Colonic mucosa (tissue), 4 donors: ENCODE results near the gene GRK3. TPM values are rescaled to one million over a fixed set of nuclear protein-coding genes. Genes with fewer than 3 reads are reported as not detected.
"Not testable (repeated sequence)": the region's sequence is repeated elsewhere in the genome, so short reads cannot be mapped to it uniquely, and the experiment has no call there.

ENCODE experiments used
- DNase-seq: peaks from one replicate; pipeline ENCODE4 v3.0.0-alpha.2; 2020
- H3K27ac ChIP-seq: fragments of 200-600 bp; one replicate; pipeline ENCODE4 v1.8.0; 2021
- H3K27me3 ChIP-seq: fragments of 200-600 bp; one replicate; pipeline ENCODE4 v1.8.0; 2021
- H3K36me3 ChIP-seq: fragments of 200-600 bp; one replicate; pipeline ENCODE4 v1.8.0; 2021
- H3K4me1 ChIP-seq: fragments of 200-600 bp; one replicate; pipeline ENCODE4 v1.8.0; 2021; ENCODE audit warnings: mild to moderate bottlenecking
- H3K4me3 ChIP-seq: fragments of 200-600 bp; one replicate; pipeline ENCODE4 v1.8.0; 2021
- H3K9ac ChIP-seq, 2 donors: one replicate each; pipeline ENCODE4 v1.7.0; 2013; ENCODE audit warnings: control low read depth in 2 of 2, low read depth in 2 of 2, low read length in 2 of 2
- H3K9me3 ChIP-seq: fragments of 200-600 bp; one replicate; pipeline ENCODE4 v1.8.0; 2021
- intact Hi-C: fragments of 100-400 bp; cut with DNase I; formaldehyde crosslinking; loops from one replicate; pipeline ENCODE4 v1.14.1; 2022
- total RNA-seq, 2 donors: library from RNA; stranded (reverse); fragmentation: NEBNext Ultra II Directional in 1 of 2; extraction: Animal tissue kit (Norgen Biotek cat#: 25700) in 1 of 2; gene quantifications; one replicate each; pipeline ENCODE4 v1.2.1, GENCODE V29; 2021
- TF ChIP-seq, protein P1 (sequence below): fragments of 200-600 bp; IDR thresholded peaks from one replicate; pipeline ENCODE4 v1.8.0; 2022; ENCODE audit warnings: antibody characterized with exemption, mild to moderate bottlenecking
- donor health status: healthy.
- donor health status: DM: no; HTN: no; CAD: no.
- donor health status: DM: no; HTN: no; CAD: no.

GRK3 gene
- total RNA-seq, 2 donors from 2014 or later: 2.9 to 5.3 TPM

DNA sequence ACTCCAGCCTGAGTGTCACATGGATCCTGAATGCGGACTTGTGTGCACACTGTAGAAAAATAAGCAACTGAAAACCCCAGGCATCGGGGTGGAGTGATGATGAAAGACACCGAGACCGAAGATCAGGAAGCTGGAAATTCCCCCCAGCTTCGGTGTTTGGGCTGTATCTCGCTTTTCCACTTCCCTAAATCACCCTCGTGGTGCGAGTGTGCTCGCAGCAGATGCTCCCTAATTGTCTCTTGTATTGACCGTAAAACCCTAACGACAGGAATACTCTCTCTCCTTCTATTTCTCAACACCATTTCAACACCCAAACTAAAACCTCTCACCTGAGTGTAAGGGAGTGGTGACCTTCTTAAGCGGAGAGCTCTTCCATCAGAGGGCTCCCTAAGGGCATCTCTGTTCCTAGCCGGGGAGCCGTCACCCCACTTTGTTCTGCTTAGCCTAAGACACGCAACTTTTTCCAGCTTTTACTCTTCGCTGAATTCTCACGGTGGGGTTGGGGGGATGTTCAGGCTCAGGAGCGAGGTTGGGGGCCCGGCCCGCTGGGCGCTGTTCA lies 635 bp upstream of the GRK3 start:
- Histone ChIP-seq H3K4me1 (no peaks in the 10 kb centered on the region), H3K36me3 (no peaks in the 10 kb centered on the region), H3K27me3 (no peaks in the 10 kb centered on the region), H3K9ac (peak overlapping the region in 1 of 2 donors; percentile 41), H3K27ac (peak overlapping the region; percentile 32), H3K9me3 (no peaks in the 10 kb centered on the region), H3K4me3 (peak overlapping the region; percentile 35)
- DNase-seq: peak; percentile 28
- intact Hi-C loops: no loop called here
- TF ChIP-seq, protein P1, sequence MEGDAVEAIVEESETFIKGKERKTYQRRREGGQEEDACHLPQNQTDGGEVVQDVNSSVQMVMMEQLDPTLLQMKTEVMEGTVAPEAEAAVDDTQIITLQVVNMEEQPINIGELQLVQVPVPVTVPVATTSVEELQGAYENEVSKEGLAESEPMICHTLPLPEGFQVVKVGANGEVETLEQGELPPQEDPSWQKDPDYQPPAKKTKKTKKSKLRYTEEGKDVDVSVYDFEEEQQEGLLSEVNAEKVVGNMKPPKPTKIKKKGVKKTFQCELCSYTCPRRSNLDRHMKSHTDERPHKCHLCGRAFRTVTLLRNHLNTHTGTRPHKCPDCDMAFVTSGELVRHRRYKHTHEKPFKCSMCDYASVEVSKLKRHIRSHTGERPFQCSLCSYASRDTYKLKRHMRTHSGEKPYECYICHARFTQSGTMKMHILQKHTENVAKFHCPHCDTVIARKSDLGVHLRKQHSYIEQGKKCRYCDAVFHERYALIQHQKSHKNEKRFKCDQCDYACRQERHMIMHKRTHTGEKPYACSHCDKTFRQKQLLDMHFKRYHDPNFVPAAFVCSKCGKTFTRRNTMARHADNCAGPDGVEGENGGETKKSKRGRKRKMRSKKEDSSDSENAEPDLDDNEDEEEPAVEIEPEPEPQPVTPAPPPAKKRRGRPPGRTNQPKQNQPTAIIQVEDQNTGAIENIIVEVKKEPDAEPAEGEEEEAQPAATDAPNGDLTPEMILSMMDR: no peak

DNA sequence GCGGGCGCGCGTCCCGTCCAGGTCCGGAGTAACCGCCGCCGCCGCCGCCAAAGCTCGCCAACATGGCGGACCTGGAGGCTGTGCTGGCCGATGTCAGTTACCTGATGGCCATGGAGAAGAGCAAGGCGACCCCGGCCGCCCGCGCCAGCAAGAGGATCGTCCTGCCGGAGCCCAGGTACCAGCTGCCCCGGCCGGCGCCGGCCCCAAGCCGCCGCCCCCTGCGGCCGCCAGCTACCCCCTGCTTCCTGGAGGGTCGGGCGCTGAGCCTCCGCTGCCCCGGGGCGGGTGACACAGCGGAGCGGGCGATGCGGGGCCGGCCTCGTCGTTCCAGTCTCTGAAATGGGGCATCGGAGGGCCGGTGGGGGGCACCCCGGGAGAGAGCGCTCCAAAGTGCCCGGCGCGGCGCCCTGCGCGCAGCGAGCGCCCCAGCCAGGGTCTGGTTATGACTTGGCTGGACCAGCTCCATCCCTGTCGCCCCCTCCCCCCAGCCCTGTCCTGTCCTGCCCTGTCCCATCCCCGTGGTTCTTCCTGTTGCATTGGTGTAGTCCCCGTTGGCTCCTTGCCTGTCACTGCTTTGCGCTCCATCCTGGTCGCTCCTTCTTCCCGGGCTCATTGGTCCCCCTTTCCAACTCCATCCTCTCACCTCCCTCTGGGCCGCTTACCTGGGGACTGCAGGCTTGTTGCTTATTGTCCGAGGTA lies 653 bp downstream of the GRK3 start:
- Histone ChIP-seq H3K4me1 (no peaks in the 10 kb centered on the region), H3K27me3 (no peaks in the 10 kb centered on the region), H3K9ac (peak overlapping the region; percentile 19 to 71), H3K4me3 (peak overlapping the region; percentile 62), H3K36me3 (no peaks in the 10 kb centered on the region), H3K9me3 (no peaks in the 10 kb centered on the region), H3K27ac (no peak overlapping the region)
- intact Hi-C loops: no loop called here
- peak; percentile 26 for DNase-seq
- TF ChIP-seq, protein P1: no peak

DNA sequence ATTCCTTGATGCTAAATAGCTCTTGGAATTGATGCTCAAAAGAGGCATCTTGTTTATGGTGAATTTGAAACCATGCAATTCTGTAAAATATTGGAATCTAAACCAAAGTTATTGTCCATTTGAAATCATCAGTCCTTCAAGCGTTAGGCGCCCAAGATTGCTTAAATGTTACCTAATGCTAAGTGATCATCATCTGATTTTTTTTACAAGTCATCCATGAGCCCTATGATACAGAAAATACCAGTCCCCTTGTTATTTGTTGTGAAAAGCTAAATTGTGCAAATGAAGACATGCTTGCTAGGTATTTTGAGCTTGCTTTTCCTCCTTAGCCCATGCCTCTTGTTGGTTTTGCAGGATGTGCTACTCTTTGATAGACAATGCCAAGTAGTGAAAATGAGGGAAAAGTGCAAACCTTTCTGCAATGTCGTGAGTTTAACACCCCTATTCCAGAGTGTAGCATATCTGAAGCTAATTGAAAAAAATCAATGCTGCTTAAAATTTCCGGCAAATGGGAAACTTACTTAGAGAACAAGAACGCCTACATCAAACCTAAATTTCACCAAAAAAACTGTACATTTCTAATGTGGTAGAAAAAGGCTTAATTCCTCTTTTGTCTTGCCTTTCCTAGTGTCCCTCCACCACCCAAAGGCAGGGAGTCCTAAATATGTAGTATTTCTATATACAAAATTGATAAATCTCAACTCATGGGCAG lies 1.9 kb downstream of the GRK3 start:
- Histone ChIP-seq H3K4me1 (no peaks in the 10 kb centered on the region), H3K36me3 (no peaks in the 10 kb centered on the region), H3K9me3 (no peaks in the 10 kb centered on the region), H3K27me3 (no peaks in the 10 kb centered on the region), H3K9ac (no peak overlapping the region), H3K4me3 (no peak overlapping the region), H3K27ac (no peak overlapping the region)
- TF ChIP-seq, protein P1: no peak
- intact Hi-C loops: no loop called here
- no peak for DNase-seq

DNA sequence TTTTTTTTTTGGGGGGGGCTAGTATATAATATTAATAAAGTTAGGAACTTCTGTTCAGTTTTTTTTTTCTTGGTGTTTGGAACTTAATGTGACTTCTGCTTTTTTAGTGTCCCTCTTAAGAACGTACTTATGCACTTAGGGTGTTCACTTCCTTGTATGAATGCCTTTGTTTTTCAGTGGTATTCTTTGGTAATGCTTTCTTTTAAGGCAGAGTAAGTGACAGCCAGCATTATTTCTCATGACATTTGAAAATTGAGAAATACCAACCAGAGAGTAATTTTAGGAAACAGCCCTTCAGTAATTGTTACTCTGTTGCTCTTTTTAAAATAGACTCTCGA lies 2.4 kb downstream of the GRK3 start:
- no peak overlapping the region for H3K4me3 ChIP-seq
- TF ChIP-seq, protein P1: no peak
- no peaks in the 10 kb centered on the region for H3K36me3 ChIP-seq
- no peak for DNase-seq
- no peak overlapping the region for H3K9ac ChIP-seq
- H3K27me3 ChIP-seq: no peaks in the 10 kb centered on the region
- H3K9me3 ChIP-seq: no peaks in the 10 kb centered on the region
- no peak overlapping the region for H3K27ac ChIP-seq
- no peaks in the 10 kb centered on the region for H3K4me1 ChIP-seq
- intact Hi-C loops: no loop called here

DNA sequence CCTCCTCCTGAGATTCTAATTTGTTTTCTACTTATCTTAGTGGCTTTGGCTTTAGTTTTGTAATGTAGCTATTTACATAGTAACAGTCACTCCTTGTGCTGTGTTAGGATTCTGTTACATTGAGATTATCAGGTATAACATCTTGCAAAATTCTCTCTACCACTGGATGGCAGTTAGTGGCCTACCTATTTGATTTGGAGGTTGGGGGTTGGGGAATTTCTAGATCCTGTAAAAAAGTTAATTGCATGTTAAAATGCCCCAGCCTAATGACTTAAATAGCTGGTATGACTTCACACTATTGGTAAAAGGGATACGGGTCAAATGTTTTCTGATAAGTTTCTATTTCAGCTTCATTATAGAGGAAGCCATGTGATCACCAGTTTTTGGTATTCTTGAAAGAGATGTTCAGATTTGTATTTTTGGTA lies 2.8 kb downstream of the GRK3 start:
- H3K36me3 ChIP-seq: no peaks in the 10 kb centered on the region
- H3K9me3 ChIP-seq: no peaks in the 10 kb centered on the region
- H3K9ac ChIP-seq: no peak overlapping the region
- H3K27ac ChIP-seq: no peak overlapping the region
- no peak for DNase-seq
- no peaks in the 10 kb centered on the region for H3K4me1 ChIP-seq
- H3K27me3 ChIP-seq: no peaks in the 10 kb centered on the region
- intact Hi-C loops: no loop called here
- no peak overlapping the region for H3K4me3 ChIP-seq
- TF ChIP-seq, protein P1: no peak

DNA sequence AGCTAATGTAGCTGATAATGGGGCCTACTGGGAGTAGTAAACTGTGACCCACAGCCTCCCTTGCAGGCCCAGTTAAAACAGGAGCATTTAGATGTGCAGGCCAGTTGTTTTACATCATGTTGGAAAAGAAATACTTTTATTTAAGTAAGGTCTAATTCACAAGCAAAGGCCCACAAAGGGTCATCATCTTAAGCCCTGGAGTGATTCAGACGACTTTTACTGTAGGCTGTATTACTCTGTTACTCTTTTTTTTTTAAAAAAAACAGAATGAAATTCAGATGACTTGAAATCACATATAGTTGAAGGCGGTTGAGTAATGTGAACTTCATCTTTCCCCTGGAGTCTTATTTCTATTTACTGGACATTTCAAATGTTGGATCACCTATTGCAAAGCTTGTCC lies 3.6 kb downstream of the GRK3 start:
- H3K27me3 ChIP-seq, H3K27ac ChIP-seq, H3K9me3 ChIP-seq, H3K9ac ChIP-seq, H3K4me1 ChIP-seq, DNase-seq, H3K4me3 ChIP-seq, intact Hi-C loops, H3K36me3 ChIP-seq: not testable (repeated sequence)
